CD4-positive, alpha-beta T cell treated with Interleukin-15 for 1 hour (primary cell): ENCODE data around the gene CLSTN2.

ENCODE experiments used
- DNase-seq: peaks from one replicate; pipeline ENCODE4 v3.0.0-alpha.2; 2020

CLSTN2 gene

GRCh38 chr3:140434261-140434905 is 499.4 kb downstream of the CLSTN2 start:
- DNase-seq, result no peak

GRCh38 chr3:140436421-140436820 is 501.4 kb downstream of the CLSTN2 start:
- DNase-seq, result no peak

- DNase-seq, result no peak
Observed at GRCh38 chr3:140438736-140439470, 503.9 kb downstream of the CLSTN2 start.

GRCh38 chr3:140439527-140439926 is 504.5 kb downstream of the CLSTN2 start:
- no peak for DNase-seq

- DNase-seq, result no peak
Observed at GRCh38 chr3:140440446-140440845, 505.5 kb downstream of the CLSTN2 start.

GRCh38 chr3:140441006-140441405 is 506.0 kb downstream of the CLSTN2 start:
- DNase-seq, result no peak

GRCh38 chr3:140442621-140443020 is 507.6 kb downstream of the CLSTN2 start:
- no peak for DNase-seq

GRCh38 chr3:140443073-140443472 is 508.1 kb downstream of the CLSTN2 start:
- DNase-seq, result no peak

GRCh38 chr3:140443806-140444205 is 508.8 kb downstream of the CLSTN2 start:
- DNase-seq, result no peak

GRCh38 chr3:140446734-140447133 is 511.7 kb downstream of the CLSTN2 start:
- DNase-seq, result no peak

GRCh38 chr3:140447136-140447535 is 512.2 kb downstream of the CLSTN2 start:
- DNase-seq, result no peak

- DNase-seq, result no peak
Observed at GRCh38 chr3:140448001-140448400, 513.0 kb downstream of the CLSTN2 start.

GRCh38 chr3:140449413-140450256 is 514.6 kb downstream of the CLSTN2 start:
- no peak for DNase-seq

- no peak for DNase-seq
Observed at GRCh38 chr3:140453750-140454149, 518.8 kb downstream of the CLSTN2 start.

- DNase-seq, result no peak
Observed at GRCh38 chr3:140455521-140456214, 520.7 kb downstream of the CLSTN2 start.

- DNase-seq, result no peak
Observed at GRCh38 chr3:140456974-140457373, 522.0 kb downstream of the CLSTN2 start.

- DNase-seq, result no peak
Observed at GRCh38 chr3:140459462-140459861, 524.5 kb downstream of the CLSTN2 start.

- DNase-seq, result no peak
Observed at GRCh38 chr3:140461250-140461649, 526.3 kb downstream of the CLSTN2 start.

GRCh38 chr3:140463355-140463754 is 528.4 kb downstream of the CLSTN2 start:
- DNase-seq, result no peak

- DNase-seq, result no peak
Observed at GRCh38 chr3:140465988-140466387, 531.0 kb downstream of the CLSTN2 start.

- DNase-seq, result no peak
Observed at GRCh38 chr3:140466535-140466934, 531.5 kb downstream of the CLSTN2 start.

- DNase-seq, result no peak
Observed at GRCh38 chr3:140467104-140467577, 532.2 kb downstream of the CLSTN2 start.

- no peak for DNase-seq
Observed at GRCh38 chr3:140467796-140468315, 532.9 kb downstream of the CLSTN2 start.
